Gastroesophageal sphincter (tissue), 3 donors: ENCODE results near the gene CALCR.

ENCODE experiments used
- EP300 ChIP-seq: sonication (generic); formaldehyde crosslinking; IDR thresholded peaks from one replicate; pipeline ENCODE4 v1.6.1; 2017; ENCODE audit warnings: antibody characterized with exemption, mild to moderate bottlenecking
- POLR2A ChIP-seq, 2 donors: fragments of 450-650 bp; IDR thresholded peaks; one replicate each; pipeline ENCODE4 v1.6.1; 2017; ENCODE audit warnings: antibody characterized with exemption in 2 of 2, mild to moderate bottlenecking in 2 of 2, moderate library complexity in 1 of 2
- TF ChIP-seq, protein P1 (sequence below), 4 experiments: fragments of 200-600 bp in 2 of 4; fragments of 450-650 bp in 2 of 4; sonication (generic) in 1 of 4; IDR thresholded peaks; one replicate each; pipeline ENCODE4 v1.5.1; 2017 to 2019; ENCODE audit warnings: antibody characterized with exemption in 4 of 4, mild to moderate bottlenecking in 2 of 4, moderate library complexity in 2 of 4

DNA sequence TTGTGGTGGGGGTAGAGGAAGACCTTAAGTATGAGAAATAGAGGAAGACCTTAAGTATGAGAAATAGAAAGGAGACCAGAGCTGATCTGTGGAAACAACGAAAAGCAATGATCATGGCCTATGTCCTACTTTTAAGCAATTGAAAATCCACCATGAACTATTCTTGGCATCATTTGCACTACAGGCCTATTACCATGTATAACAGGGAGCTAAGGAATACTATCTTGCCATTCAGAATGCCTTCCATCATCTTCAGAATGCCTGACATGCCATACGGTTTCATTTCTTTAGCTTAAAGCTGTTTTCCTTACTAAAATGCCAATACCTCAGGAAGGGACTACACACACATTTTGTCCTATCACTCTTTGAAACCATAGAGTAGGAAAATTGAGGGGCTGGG lies 127.0 kb downstream of the CALCR start:
- no peak for TF ChIP-seq POLR2A (IDR thresholded peaks at IDR 0.05)
- TF ChIP-seq, protein P1, sequence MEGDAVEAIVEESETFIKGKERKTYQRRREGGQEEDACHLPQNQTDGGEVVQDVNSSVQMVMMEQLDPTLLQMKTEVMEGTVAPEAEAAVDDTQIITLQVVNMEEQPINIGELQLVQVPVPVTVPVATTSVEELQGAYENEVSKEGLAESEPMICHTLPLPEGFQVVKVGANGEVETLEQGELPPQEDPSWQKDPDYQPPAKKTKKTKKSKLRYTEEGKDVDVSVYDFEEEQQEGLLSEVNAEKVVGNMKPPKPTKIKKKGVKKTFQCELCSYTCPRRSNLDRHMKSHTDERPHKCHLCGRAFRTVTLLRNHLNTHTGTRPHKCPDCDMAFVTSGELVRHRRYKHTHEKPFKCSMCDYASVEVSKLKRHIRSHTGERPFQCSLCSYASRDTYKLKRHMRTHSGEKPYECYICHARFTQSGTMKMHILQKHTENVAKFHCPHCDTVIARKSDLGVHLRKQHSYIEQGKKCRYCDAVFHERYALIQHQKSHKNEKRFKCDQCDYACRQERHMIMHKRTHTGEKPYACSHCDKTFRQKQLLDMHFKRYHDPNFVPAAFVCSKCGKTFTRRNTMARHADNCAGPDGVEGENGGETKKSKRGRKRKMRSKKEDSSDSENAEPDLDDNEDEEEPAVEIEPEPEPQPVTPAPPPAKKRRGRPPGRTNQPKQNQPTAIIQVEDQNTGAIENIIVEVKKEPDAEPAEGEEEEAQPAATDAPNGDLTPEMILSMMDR (IDR thresholded peaks at IDR 0.05): no peak
- TF ChIP-seq EP300: no peak
